GM12873 (cell line): ENCODE measurements around the gene DEPDC5.

Source experiments
- TF ChIP-seq, protein P1 (sequence below): IDR thresholded peaks from 2 replicates; pipeline ENCODE4 v1.5.1; 2012; ENCODE audit warnings: low read depth, mild to moderate bottlenecking, moderate library complexity, low read length, control low read depth; ENCODE audit not compliant: insufficient read depth; ENCODE audit errors: missing control alignments

DEPDC5 gene

DNA sequence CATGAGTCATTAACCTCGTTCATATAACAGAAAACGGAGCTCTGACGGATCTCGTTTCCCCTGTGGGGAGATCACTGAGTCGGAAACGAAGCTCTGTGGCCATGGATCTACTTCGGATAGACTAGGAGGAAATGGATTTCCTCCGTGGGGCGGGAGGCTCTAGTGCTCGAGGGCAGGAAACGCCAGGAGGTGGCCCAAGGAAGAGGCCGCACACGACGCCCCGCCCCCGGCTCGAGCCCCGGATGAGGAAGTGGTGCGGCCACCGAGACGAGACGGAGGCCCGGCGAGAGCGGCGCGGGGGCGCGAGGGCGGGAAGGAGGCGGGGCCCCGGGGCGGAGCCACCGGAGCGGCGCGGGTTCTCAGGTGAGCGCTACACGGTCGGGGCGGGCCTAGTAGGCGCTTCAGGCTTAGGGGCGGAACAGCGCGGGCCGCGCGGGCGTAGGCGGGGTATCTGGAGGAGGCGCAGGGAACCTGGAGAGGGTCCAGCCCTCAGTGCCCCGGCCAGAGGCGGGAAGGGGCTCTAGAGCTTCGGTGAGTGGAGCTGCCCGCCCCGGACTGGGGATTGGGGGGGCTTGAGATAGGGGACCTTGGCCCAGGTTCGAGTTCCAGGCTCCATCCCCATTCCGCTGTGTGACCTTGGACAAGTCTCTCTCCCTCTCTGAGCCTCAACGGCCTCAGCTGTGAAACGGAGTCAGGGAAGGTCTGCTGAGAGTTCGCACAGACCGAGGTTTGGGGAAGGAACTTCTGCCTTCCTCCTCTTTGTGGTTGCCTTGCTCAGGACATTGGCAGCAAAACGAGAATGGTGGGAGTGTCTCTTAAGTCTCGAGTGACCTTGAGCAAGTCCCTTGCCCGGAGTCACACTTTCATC, at the start of gene DEPDC5:
Gene DEPDC5 (plus strand): TSS at position 386 of the 868 bp plus-strand sequence. CDS start 903 bp downstream, outside the sequence.
- TF ChIP-seq, protein P1, sequence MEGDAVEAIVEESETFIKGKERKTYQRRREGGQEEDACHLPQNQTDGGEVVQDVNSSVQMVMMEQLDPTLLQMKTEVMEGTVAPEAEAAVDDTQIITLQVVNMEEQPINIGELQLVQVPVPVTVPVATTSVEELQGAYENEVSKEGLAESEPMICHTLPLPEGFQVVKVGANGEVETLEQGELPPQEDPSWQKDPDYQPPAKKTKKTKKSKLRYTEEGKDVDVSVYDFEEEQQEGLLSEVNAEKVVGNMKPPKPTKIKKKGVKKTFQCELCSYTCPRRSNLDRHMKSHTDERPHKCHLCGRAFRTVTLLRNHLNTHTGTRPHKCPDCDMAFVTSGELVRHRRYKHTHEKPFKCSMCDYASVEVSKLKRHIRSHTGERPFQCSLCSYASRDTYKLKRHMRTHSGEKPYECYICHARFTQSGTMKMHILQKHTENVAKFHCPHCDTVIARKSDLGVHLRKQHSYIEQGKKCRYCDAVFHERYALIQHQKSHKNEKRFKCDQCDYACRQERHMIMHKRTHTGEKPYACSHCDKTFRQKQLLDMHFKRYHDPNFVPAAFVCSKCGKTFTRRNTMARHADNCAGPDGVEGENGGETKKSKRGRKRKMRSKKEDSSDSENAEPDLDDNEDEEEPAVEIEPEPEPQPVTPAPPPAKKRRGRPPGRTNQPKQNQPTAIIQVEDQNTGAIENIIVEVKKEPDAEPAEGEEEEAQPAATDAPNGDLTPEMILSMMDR, result no peak

DNA sequence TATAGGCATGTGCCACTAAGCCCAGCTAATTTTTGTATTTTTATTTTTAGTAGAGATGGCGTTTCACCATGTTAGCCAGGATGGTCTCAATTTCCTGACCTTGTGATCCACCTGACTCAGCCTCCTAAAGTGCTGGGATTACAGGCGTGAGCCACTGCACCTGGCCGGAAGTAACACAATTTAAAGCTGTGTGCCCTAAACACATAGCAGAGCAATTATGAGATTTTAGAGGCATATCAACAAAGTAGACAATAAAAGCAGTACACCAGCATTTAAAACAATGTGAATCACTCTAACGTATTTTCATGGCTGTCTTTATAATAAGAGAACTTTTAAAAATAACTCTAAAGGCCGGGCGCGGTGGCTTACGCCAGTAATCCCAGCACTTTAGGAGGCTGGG, 46.3 kb upstream of the DEPDC5 start:
- TF ChIP-seq, protein P1, result no peak

DNA sequence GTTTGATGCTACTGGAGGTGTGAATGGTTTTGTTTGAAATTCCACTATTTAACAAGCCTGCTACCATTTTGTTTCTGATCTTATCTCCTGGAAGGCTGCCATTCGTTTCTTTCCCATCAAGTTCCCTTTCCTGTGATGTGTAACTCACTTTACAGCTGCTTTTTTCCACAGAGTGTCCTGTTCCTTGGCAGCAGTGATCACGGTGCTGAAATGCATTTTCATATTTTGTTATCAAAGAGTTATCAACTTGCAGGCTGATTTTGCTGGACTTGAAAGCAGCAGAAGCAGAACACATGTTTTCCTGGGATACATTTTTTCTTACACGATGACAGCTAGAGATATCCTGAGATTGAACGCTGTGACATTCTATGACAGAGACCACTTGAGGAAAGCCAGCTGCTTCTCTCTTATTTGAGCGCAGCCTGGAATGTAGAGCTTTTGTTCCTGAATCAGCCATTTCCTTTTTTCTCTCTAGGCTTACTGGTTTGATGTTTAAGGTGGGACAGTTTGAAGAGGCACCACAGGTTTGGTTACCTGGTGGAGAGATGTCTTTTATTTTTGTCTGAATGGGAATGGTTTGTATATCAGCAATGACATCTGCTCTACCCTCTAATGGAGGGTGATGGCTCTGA, 38.6 kb upstream of the DEPDC5 start:
- TF ChIP-seq, protein P1, result no peak

DNA sequence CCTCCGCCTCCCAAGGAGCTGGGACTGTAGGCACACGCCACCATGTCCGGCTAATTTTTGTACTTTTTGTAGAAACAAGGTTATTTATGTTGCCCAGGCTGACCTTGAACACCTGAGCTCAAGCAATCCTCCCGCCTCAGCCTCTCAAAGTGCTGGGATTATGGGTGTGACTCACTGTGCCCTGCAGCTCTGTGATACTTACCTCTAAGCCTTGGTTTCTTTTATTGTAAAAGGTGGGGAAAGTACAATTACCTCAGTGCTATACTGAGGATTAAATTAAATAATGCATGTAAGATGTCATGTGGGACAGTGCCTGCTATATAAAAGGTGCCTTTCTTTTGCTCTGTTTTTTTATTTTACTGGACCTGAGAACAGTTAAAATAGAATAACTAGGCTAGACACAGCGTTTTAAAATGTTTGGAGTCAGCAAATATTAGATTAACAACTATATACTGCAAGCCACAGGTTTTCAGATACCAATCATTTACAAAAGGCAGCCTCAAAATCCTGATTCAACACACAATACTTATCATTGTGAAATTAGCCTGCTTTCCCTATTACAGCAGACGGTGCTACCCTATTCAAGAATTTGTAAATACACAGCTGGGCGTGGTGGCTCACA, 33.9 kb upstream of the DEPDC5 start:
- TF ChIP-seq, protein P1, result no peak

DNA sequence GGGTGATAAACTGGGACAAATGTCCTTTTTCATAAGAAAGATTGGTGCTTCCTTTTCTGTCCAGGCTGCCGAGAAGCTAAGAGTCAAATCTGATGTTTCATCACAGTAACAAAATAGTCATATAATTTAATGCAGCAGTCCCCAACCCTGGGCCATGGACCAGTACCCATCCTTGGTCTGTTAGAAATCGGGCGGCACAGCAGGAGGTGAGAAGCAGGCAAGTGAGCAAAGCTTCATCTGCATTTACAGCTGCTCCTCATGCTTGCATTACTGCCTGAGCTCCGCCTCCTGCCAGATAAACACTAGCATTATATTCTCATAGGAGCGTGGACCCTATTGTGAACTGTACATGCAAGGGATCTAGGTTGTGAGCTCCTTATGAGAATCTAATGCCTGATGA, 30.1 kb upstream of the DEPDC5 start:
- TF ChIP-seq, protein P1, result no peak

DNA sequence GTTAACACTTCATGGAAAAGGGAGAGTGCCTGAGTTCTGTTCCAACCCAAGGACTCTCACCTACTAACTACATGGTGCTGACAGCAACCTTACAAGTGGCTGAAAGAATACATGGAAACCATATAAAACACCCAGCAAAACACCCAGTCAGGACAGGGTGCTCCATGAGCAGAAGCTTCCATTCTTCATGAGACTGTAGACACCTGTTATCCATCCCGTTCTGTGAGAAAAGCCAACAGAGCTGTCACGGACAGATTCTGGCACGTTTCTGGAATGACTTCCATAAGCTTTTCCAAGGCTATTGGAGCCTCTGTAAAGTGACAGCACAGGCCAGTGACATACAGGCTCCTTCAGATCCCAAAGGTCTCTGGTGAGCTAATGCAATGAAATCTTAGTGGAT, 27.1 kb upstream of the DEPDC5 start:
- TF ChIP-seq, protein P1, result no peak

DNA sequence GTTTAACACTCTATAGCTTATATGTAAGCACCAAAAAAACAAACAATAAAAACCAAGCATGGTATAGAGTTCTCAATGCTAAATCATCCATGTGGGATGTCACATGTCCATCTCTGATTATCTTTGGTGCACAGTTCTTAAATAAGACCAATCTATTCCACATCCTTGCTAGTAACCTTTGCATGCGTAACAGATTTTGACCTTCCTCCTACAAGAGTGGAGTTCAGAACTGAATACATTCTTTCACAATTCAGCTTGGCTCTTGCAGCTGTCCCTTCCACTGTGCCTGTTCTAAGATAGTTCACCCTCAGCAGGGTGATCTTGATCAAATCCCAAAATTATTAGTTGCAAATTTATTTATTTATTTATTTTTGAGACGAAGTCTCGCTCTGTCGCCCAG, 25.0 kb upstream of the DEPDC5 start:
- TF ChIP-seq, protein P1, result no peak
